Osteoblast (primary cell): ENCODE data around the gene SETD1A. TPM values are rescaled to one million over a fixed set of nuclear protein-coding genes. Genes with fewer than 3 reads are reported as not detected.
A peak's percentile ranks its signal among the peaks of the same experiment; 100 is the strongest.

Experiments used
- DNase-seq: peaks from one replicate; pipeline ENCODE4 v3.0.0; 2011; ENCODE audit warnings: low spot score, mixed read lengths; ENCODE audit not compliant: insufficient read length; ENCODE audit errors: missing footprints
- H2AFZ ChIP-seq: 2 replicates; pipeline ENCODE4 v1.6.0; 2011; ENCODE audit warnings: mild to moderate bottlenecking, low read length
- H3K27ac ChIP-seq: 2 replicates; pipeline ENCODE4 v1.5.1; 2011; ENCODE audit warnings: mild to moderate bottlenecking, low read depth, low read length, moderate library complexity
- H3K27me3 ChIP-seq: 2 replicates; pipeline ENCODE4 v1.6.0; 2012; ENCODE audit warnings: mild to moderate bottlenecking, control low read depth, inconsistent platforms, low read length, moderate library complexity; ENCODE audit not compliant: insufficient read depth
- H3K36me3 ChIP-seq: 2 replicates; pipeline ENCODE4 v1.5.1; 2011; ENCODE audit warnings: mild to moderate bottlenecking, low read length, control low read depth, moderate library complexity; ENCODE audit not compliant: insufficient read depth
- H3K4me1 ChIP-seq: 2 replicates; pipeline ENCODE4 v1.5.1; 2011; ENCODE audit warnings: mild to moderate bottlenecking, low read length, control low read depth, moderate library complexity; ENCODE audit not compliant: insufficient read depth
- H3K4me2 ChIP-seq: 2 replicates; pipeline ENCODE4 v1.6.0; 2011; ENCODE audit warnings: mild to moderate bottlenecking, low read length; ENCODE audit not compliant: insufficient read depth
- H3K4me3 ChIP-seq: fragments of 200-600 bp; sonication (generic); 3 replicates; pipeline ENCODE4 v1.5.1; 2012; ENCODE audit warnings: mild to moderate bottlenecking, low read length, inconsistent platforms; ENCODE audit not compliant: insufficient read depth
- H3K79me2 ChIP-seq: 2 replicates; pipeline ENCODE4 v1.6.0; 2012; ENCODE audit warnings: mild to moderate bottlenecking, low read length, control low read depth, inconsistent platforms; ENCODE audit not compliant: insufficient read depth
- H3K9me3 ChIP-seq: 2 replicates; pipeline ENCODE4 v1.5.1; 2011; ENCODE audit warnings: low read depth, low read length, control low read depth
- H4K20me1 ChIP-seq: 2 replicates; pipeline ENCODE4 v1.6.0; 2012; ENCODE audit warnings: mild to moderate bottlenecking, low read length, control low read depth; ENCODE audit not compliant: insufficient read depth
- total RNA-seq: library from RNA; depleted of rRNA; stranded (reverse); fragments of >200 nt; gene quantifications from 2 replicates; pipeline ENCODE4 v1.2.3, GENCODE V29; 2012
- TF ChIP-seq, protein P1 (sequence below): IDR thresholded peaks from 2 replicates; pipeline ENCODE4 v1.5.1; 2011; ENCODE audit warnings: mild to moderate bottlenecking, low read depth, low read length, moderate library complexity; ENCODE audit errors: extremely low read depth

Gene SETD1A
- total RNA-seq, 1 donor, result 2.2 TPM

DNA sequence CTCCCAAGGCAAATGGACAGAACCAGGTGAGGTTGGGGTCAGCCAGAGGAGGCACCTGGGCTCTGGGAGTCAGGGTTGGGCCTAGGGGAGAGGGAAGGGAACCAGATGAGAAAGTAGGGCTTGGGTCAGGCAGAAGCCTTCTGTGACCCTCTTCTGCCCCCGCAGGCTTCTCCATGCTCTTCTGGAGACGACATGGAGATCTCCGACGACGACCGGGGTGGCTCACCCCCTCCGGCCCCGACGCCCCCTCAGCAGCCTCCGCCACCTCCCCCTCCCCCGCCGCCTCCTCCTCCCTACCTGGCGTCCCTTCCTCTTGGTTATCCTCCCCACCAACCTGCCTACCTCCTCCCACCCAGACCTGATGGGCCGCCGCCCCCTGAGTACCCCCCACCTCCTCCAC, 7.9 kb downstream of the SETD1A start:
- no peaks in the 10 kb centered on the region for H3K27me3 ChIP-seq
- no peak overlapping the region for H3K4me3 ChIP-seq
- peaks cover 71% of the 10 kb centered on the region for H3K36me3 ChIP-seq
- no peak for DNase-seq
- H3K9me3 ChIP-seq, result no peaks in the 10 kb centered on the region
- no peak overlapping the region for H2AFZ ChIP-seq
- no peak overlapping the region for H3K4me2 ChIP-seq
- H3K4me1 ChIP-seq, result no peaks in the 10 kb centered on the region
- peaks cover 3% of the 10 kb centered on the region for H4K20me1 ChIP-seq
- peaks cover 5% of the 10 kb centered on the region for H3K79me2 ChIP-seq
- no peak overlapping the region for H3K27ac ChIP-seq
- TF ChIP-seq, protein P1, sequence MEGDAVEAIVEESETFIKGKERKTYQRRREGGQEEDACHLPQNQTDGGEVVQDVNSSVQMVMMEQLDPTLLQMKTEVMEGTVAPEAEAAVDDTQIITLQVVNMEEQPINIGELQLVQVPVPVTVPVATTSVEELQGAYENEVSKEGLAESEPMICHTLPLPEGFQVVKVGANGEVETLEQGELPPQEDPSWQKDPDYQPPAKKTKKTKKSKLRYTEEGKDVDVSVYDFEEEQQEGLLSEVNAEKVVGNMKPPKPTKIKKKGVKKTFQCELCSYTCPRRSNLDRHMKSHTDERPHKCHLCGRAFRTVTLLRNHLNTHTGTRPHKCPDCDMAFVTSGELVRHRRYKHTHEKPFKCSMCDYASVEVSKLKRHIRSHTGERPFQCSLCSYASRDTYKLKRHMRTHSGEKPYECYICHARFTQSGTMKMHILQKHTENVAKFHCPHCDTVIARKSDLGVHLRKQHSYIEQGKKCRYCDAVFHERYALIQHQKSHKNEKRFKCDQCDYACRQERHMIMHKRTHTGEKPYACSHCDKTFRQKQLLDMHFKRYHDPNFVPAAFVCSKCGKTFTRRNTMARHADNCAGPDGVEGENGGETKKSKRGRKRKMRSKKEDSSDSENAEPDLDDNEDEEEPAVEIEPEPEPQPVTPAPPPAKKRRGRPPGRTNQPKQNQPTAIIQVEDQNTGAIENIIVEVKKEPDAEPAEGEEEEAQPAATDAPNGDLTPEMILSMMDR, result no peak

GRCh38 chr16:30966033-30966619, 8.6 kb downstream of the SETD1A start:
- peaks cover 6% of the 10 kb centered on the region for H4K20me1 ChIP-seq
- no peaks in the 10 kb centered on the region for H3K4me1 ChIP-seq
- no peak for DNase-seq
- H3K27me3 ChIP-seq, result no peaks in the 10 kb centered on the region
- H3K36me3 ChIP-seq, result peaks cover 72% of the 10 kb centered on the region
- H3K9me3 ChIP-seq, result no peaks in the 10 kb centered on the region
- no peak overlapping the region for H3K27ac ChIP-seq
- no peak overlapping the region for H2AFZ ChIP-seq
- peaks cover 3% of the 10 kb centered on the region for H3K79me2 ChIP-seq
- H3K4me3 ChIP-seq, result no peak overlapping the region
- TF ChIP-seq, protein P1, result no peak
- H3K4me2 ChIP-seq, result no peak overlapping the region

DNA sequence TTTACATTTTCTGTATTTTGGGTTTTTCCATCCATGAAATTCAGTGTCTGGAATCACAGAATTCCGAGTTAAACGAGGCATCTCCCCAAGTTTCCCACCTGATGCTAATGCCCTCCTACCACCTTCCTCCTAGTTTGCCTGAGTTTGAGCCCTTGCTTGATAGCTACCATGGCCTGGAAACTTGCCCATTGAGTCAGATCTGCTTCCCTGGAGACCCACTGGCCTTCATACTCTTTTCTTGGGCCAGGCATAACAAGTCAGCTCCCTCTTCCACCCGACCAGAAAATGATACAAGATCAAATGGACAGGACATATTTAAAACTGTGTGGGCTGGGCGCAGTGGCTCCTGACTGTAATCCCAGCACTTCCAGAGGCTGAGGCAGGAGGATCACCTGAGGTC, 10.2 kb downstream of the SETD1A start:
- DNase-seq, result peak; percentile 89

DNA sequence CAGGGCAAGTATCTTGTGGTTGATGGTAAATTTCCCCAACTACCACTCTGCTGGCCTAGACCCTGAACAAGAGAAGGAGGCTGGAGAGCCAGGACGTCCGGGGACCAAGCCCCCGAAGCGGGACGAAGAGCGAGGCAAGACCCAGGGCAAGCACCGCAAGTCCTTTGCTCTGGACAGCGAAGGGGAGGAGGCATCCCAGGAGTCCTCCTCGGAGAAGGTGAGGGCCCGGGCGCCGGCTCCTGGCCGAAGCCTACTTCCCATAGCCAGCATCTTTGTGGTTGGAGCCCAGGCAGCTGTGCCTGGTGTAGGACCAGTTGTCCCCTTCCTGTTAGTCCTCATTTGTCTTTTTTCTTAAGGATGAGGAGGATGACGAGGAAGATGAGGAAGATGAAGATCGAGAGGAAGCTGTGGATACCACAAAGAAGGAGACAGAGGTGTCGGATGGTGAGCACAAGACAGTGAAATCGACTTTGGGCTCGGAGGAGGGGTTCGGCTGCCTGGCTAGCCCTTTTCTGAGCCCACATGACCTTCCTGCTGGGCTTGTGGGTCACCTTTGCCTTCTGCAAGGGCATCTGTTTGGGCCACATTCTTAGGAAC, 11.8 kb downstream of the SETD1A start:
- Histone ChIP-seq H3K27ac (no peak overlapping the region), H3K4me2 (no peak overlapping the region), H3K9me3 (no peaks in the 10 kb centered on the region), H3K79me2 (peaks cover 2% of the 10 kb centered on the region), H3K27me3 (no peaks in the 10 kb centered on the region), H3K4me3 (no peak overlapping the region), H2AFZ (no peak overlapping the region), H4K20me1 (peaks cover 6% of the 10 kb centered on the region), H3K4me1 (no peaks in the 10 kb centered on the region), H3K36me3 (peaks cover 76% of the 10 kb centered on the region)
- no peak for DNase-seq
- TF ChIP-seq, protein P1, result no peak

More for the DNA sequence above, 10.2 kb downstream of the SETD1A start:
- TF ChIP-seq, protein P1, result no peak
- H3K79me2 ChIP-seq, result no peaks in the 10 kb centered on the region
- H4K20me1 ChIP-seq, result peaks cover 6% of the 10 kb centered on the region
- H3K9me3 ChIP-seq, result no peaks in the 10 kb centered on the region
- H3K36me3 ChIP-seq, result peaks cover 74% of the 10 kb centered on the region
- no peak overlapping the region for H3K4me2 ChIP-seq
- H3K4me1 ChIP-seq, result no peaks in the 10 kb centered on the region
- no peaks in the 10 kb centered on the region for H3K27me3 ChIP-seq
- H3K4me3 ChIP-seq, result no peak overlapping the region
- no peak overlapping the region for H3K27ac ChIP-seq
- no peak overlapping the region for H2AFZ ChIP-seq
